ENCODE measurements around the gene NPBWR2. TPM values are rescaled to one million over a fixed set of nuclear protein-coding genes. Genes with fewer than 3 reads are reported as not detected.

The NPBWR2 gene
- not detected in 2 replicates for total RNA-seq (2014; rRNA removed; shearing (Covaris generic))

- no peak for DNase-seq (ENCODE audit: low spot score)
These were observed at the start of gene NPBWR2 for GRCh38 chr20:64106981-64107735. Gene NPBWR2 (minus strand): TSS chr20:64107565. CDS start chr20:64106831, 734 bp downstream.

GRCh38 chr20:64156136-64156885 is 48.9 kb upstream of the NPBWR2 start:
- DNase-seq (ENCODE audit: low spot score) = no peak

- no peak for DNase-seq (ENCODE audit: low spot score)
These were observed 48.1 kb upstream of the NPBWR2 start for GRCh38 chr20:64155258-64156135.

- no peak for DNase-seq (ENCODE audit: low spot score)
These were observed 47.4 kb upstream of the NPBWR2 start for GRCh38 chr20:64154590-64155257.

GRCh38 chr20:64153861-64154589 is 46.7 kb upstream of the NPBWR2 start:
- DNase-seq (ENCODE audit: low spot score) = no peak

GRCh38 chr20:64153410-64153809 is 46.0 kb upstream of the NPBWR2 start:
- no peak for DNase-seq (ENCODE audit: low spot score)

- DNase-seq (ENCODE audit: low spot score) = no peak
These were observed 45.5 kb upstream of the NPBWR2 start for GRCh38 chr20:64152906-64153305.

GRCh38 chr20:64151633-64152530 is 44.5 kb upstream of the NPBWR2 start:
- no peak for DNase-seq (ENCODE audit: low spot score)

- DNase-seq (ENCODE audit: low spot score) = no peak
These were observed 43.6 kb upstream of the NPBWR2 start for GRCh38 chr20:64150756-64151632.

GRCh38 chr20:64149809-64150560 is 42.6 kb upstream of the NPBWR2 start:
- no peak for DNase-seq (ENCODE audit: low spot score)

GRCh38 chr20:64149141-64149540 is 41.8 kb upstream of the NPBWR2 start:
- no peak for DNase-seq (ENCODE audit: low spot score)

GRCh38 chr20:64148581-64148980 is 41.2 kb upstream of the NPBWR2 start:
- DNase-seq (ENCODE audit: low spot score) = no peak

GRCh38 chr20:64146936-64147477 is 39.6 kb upstream of the NPBWR2 start:
- DNase-seq (ENCODE audit: low spot score) = no peak

- DNase-seq (ENCODE audit: low spot score) = no peak
These were observed 39.1 kb upstream of the NPBWR2 start for GRCh38 chr20:64146301-64146935.

GRCh38 chr20:64145458-64146300 is 38.3 kb upstream of the NPBWR2 start:
- no peak for DNase-seq (ENCODE audit: low spot score)

All from H4 (cell line).